Tibial nerve (tissue), 4 donors: ENCODE measurements around the gene ATP6V1G1. TPM values are rescaled to one million over a fixed set of nuclear protein-coding genes. Genes with fewer than 3 reads are reported as not detected.

Experiments
- DNase-seq, 2 donors: peaks; one replicate each; pipeline ENCODE4 v3.0.0-alpha.2; 2019; ENCODE audit warnings: low spot score in 2 of 2
- H3K27ac ChIP-seq, 4 donors: fragments of 200-600 bp; sonication (generic) in 3 of 4; one replicate each; pipeline ENCODE4 v1.5.1; 2017 to 2019; ENCODE audit warnings: mild to moderate bottlenecking in 1 of 4
- H3K27me3 ChIP-seq, 2 donors: fragments of 200-600 bp; sonication (generic) in 1 of 2; one replicate each; pipeline versions ENCODE4 v1.5.1 to v1.6.0; 2017 to 2019
- H3K36me3 ChIP-seq, 3 donors: fragments of 200-600 bp; sonication (generic); one replicate each; pipeline ENCODE4 v1.5.1; 2018 to 2019
- H3K4me1 ChIP-seq, 4 donors: fragments of 200-600 bp; sonication (generic) in 3 of 4; one replicate each; pipeline ENCODE4 v1.5.1; 2017 to 2019
- H3K4me3 ChIP-seq, 4 donors: fragments of 200-600 bp; sonication (generic) in 3 of 4; one replicate each; pipeline ENCODE4 v1.5.1; 2017 to 2019; ENCODE audit warnings: mild to moderate bottlenecking in 1 of 4, moderate library complexity in 1 of 4
- H3K9me3 ChIP-seq, 4 donors: fragments of 200-600 bp; sonication (generic) in 3 of 4; one replicate each; pipeline ENCODE4 v1.5.1; 2017 to 2019
- CTCF ChIP-seq, 5 experiments: fragments of 200-600 bp in 3 of 5; fragments of 450-650 bp in 2 of 5; sonication (generic) in 3 of 5; IDR thresholded peaks; one replicate each; pipeline ENCODE4 v1.5.1; 2016 to 2019; ENCODE audit warnings: antibody characterized with exemption in 5 of 5, mild to moderate bottlenecking in 3 of 5, moderate library complexity in 2 of 5
- EP300 ChIP-seq, 2 donors: sonication (generic); formaldehyde crosslinking; IDR thresholded peaks; one replicate each; pipeline ENCODE4 v1.6.1; 2017; ENCODE audit warnings: antibody characterized with exemption in 2 of 2, mild to moderate bottlenecking in 1 of 2
- POLR2A ChIP-seq, 2 donors: fragments of 450-650 bp; IDR thresholded peaks; one replicate each; pipeline ENCODE4 v1.6.1; 2017; ENCODE audit warnings: antibody characterized with exemption in 2 of 2, mild to moderate bottlenecking in 2 of 2, moderate library complexity in 2 of 2
- WGBS, 2 donors: methylation state at CpG; one replicate each; pipeline ENCODE4 v1.1.5; 2018; 5-methylcytosine and 5-hydroxymethylcytosine counted together
- total RNA-seq, 4 donors: library from RNA; depleted of rRNA; stranded (reverse); fragments of >200 nt; gene quantifications; one replicate each; pipeline ENCODE4 v1.1.0, GENCODE V29; 2016

The ATP6V1G1 gene
- total RNA-seq, 4 donors from 2014 or later, result 140 to 161 (median 154) TPM

- Histone ChIP-seq H3K27me3 (no peaks in the 10 kb centered on the region), H3K4me3 (no peak overlapping the region), H3K36me3 (no peaks in the 10 kb centered on the region), H3K27ac (no peak overlapping the region), H3K4me1 (peaks cover 0 to 6% (median 0%) of the 10 kb centered on the region in 4 donors), H3K9me3 (no peaks in the 10 kb centered on the region)
- WGBS, 2 donors, result 57 to 68% methylated on average over 2 of the region's 2 CpGs
- DNase-seq, result no peak
- TF ChIP-seq POLR2A (IDR thresholded peaks at IDR 0.05), result no peak
- no peak for TF ChIP-seq EP300 (IDR thresholded peaks at IDR 0.05)
- no peak for TF ChIP-seq CTCF (IDR thresholded peaks at IDR 0.05)
Measured at GRCh38 chr9:114580609-114581193, 6.9 kb upstream of the ATP6V1G1 start.

DNA sequence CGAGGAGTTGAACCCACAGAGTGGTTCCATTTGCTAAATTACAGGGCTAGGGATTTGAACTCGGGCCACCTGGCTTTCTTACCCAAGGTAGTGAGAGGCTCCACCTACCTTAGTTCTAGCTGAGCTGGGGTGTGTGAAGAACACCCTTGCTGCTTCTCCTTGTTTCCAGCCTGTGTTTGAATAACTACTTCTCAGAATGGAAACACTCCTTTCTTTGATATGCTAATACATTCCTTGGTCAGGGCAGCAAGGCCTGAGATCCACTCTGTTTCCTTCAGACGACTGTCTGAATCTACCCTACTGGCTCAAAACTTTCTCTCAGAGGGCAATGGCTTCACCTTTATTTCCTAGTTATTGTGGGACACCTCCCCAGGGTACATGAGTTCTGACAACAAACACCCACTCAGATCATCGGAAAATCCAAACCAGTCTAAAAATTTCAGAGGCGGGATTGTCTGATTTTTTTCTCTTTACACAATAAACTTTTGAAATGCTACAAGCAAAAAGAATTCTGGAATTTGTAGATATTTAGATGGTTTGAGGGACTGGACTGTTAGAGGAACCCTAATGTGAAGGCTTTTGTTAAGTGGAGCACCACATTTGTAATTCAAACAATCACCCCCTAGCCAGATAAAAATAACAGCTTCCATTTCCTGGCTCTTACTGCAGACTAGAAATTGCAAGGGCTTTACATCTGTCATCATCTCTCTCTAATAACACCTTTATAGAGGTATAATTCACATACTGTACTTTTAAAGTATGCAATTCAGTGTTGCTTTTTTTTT lies 4.0 kb upstream of the ATP6V1G1 start:
- WGBS, 2 donors, result 29 to 32% methylated on average over 5 of the region's 5 CpGs
- DNase-seq, result no peak
- no peak overlapping the region for H3K27ac ChIP-seq
- peaks cover 0 to 13% (median under 1%) of the 10 kb centered on the region in 4 donors for H3K4me1 ChIP-seq
- H3K27me3 ChIP-seq, result no peaks in the 10 kb centered on the region
- TF ChIP-seq EP300 (IDR thresholded peaks at IDR 0.05), result no peak
- TF ChIP-seq CTCF (IDR thresholded peaks at IDR 0.05), result no peak
- no peak for TF ChIP-seq POLR2A (IDR thresholded peaks at IDR 0.05)
- H3K9me3 ChIP-seq, result no peaks in the 10 kb centered on the region
- no peak overlapping the region for H3K4me3 ChIP-seq
- no peaks in the 10 kb centered on the region for H3K36me3 ChIP-seq

DNA sequence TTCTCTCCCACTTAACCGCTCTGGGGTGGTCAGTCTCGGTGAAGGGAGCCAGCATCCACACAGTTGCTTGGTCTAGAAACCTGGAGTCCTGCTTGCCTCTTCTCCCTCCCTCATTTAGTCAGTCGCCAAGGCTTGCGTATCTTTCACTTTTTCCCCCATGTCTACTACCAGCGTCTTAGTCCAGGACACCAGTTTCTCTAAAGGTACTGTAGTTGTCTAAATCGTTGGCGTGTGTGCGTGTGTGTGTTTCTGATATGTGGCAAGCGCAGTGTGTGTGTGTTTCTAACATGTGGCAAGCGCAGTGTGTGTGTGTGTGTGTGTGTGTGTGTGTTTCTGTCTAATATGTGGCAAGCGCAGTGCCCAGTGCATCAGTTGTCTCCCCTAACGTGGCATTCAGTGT lies 641 bp downstream of the ATP6V1G1 start:
- DNase-seq, result peak in 1 of 2 donors; percentile 27
- TF ChIP-seq EP300 (IDR thresholded peaks at IDR 0.05) (no peak), CTCF (IDR thresholded peaks at IDR 0.05) (no peak), POLR2A (IDR thresholded peaks at IDR 0.05) (no peak)
- peaks cover 0 to 60% (median 34%) of the 10 kb centered on the region in 4 donors for H3K4me1 ChIP-seq
- 0 to 1% methylated on average over 12 of the region's 12 CpGs for WGBS, 2 donors
- peak overlapping the region; percentile 81 to 96 (median 88) for H3K4me3 ChIP-seq
- no peaks in the 10 kb centered on the region for H3K27me3 ChIP-seq
- H3K27ac ChIP-seq, result peak overlapping the region; percentile 79 to 95 (median 92)
- H3K36me3 ChIP-seq, result peaks cover 0 to 9% (median 0%) of the 10 kb centered on the region in 3 donors
- no peaks in the 10 kb centered on the region for H3K9me3 ChIP-seq

DNA sequence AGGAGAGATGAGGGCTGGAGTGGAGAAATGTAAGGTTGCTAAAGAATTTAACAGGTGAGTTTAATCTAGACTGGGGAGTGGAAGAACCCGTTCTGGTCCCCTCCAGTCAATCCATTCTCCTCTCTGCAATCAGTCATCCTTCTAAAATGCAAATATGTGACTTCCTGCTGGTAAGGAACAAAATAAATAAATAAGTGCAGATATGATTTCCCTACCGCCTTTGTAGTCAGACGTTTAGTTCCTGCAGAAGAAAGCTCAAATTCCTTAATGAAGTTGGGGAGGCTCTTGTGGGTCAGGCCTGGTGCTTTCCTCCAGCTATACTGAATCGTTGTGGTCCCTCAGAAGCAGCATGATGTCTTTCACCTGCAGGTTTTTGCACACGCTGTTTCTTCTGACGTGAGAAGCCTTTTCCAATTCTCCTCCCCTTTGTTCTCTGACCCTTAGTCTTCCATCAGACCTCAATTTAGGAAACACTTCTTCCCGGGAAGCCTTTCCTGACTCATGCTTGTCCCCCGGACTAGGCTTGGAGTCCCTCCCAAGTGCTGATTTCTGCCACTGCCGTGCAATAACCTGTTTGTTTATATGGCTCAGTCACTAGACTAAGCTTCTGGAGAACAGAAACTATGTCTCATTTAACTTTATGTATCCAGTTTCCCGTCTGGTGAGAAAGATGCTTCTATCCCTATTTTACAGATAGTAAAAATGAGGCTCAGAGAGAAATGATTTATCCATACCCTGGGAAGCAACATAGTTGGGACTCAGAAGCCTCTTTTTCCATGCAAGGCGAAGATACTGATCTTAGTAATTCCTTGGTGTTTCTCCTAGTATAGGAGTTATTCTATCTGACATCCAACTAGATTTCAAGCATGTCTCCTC lies 1.3 kb downstream of the ATP6V1G1 start:
- no peak for DNase-seq
- Histone ChIP-seq H3K4me3 (peak overlapping the region; percentile 81 to 96 (median 88)), H3K36me3 (peaks cover 0 to 16% (median 0%) of the 10 kb centered on the region in 3 donors), H3K27me3 (no peaks in the 10 kb centered on the region), H3K27ac (peak overlapping the region in 2 of 4 donors; percentile 92 to 95), H3K9me3 (no peaks in the 10 kb centered on the region), H3K4me1 (peaks cover 0 to 65% (median 34%) of the 10 kb centered on the region in 4 donors)
- TF ChIP-seq CTCF (IDR thresholded peaks at IDR 0.05) (no peak), EP300 (IDR thresholded peaks at IDR 0.05) (no peak), POLR2A (IDR thresholded peaks at IDR 0.05) (no peak)
- 18 to 21% methylated on average over 11 of the region's 11 CpGs for WGBS, 2 donors
